Cardiac muscle cell (in vitro differentiated cells and primary cell): ENCODE measurements around the gene ZNF740. TPM values are rescaled to one million over a fixed set of nuclear protein-coding genes. Genes with fewer than 3 reads are reported as not detected.
A peak's percentile ranks its signal among the peaks of the same experiment; 100 is the strongest.

Source experiments
- DNase-seq, 2 donors: peaks; one replicate each; pipeline versions ENCODE4 v3.0.0 to v3.0.0-alpha.2; 2010 to 2017; ENCODE audit warnings: low read depth in 1 of 2, low spot score in 1 of 2
- H3K27ac ChIP-seq: fragments of 200-600 bp; sonication (generic); 2 replicates; pipeline ENCODE4 v1.5.1; 2016
- H3K27me3 ChIP-seq: fragments of 200-600 bp; sonication (generic); 2 replicates; pipeline ENCODE4 v1.6.0; 2016; ENCODE audit warnings: control low read depth
- H3K36me3 ChIP-seq: fragments of 200-600 bp; sonication (generic); 2 replicates; pipeline ENCODE4 v1.5.1; 2016; ENCODE audit warnings: control low read depth
- H3K4me1 ChIP-seq: fragments of 200-600 bp; sonication (generic); 2 replicates; pipeline ENCODE4 v1.8.1; 2017; ENCODE audit warnings: low read depth, mild to moderate bottlenecking, mixed run types
- H3K4me3 ChIP-seq: fragments of 200-600 bp; sonication (generic); 2 replicates; pipeline ENCODE4 v1.5.1; 2016; ENCODE audit warnings: mild to moderate bottlenecking
- H3K9me3 ChIP-seq: fragments of 200-600 bp; sonication (generic); 2 replicates; pipeline ENCODE4 v1.5.1; 2017; ENCODE audit warnings: low read depth, mild to moderate bottlenecking, control low read depth
- CTCF ChIP-seq: IDR thresholded peaks from 2 replicates; pipeline ENCODE4 v1.5.1; 2012; ENCODE audit warnings: low read depth, mild to moderate bottlenecking, low read length
- polyA plus RNA-seq: library from polyadenylated mRNA; unstranded; fragments of >200 nt; fragmentation: Nextera tagmentation; extraction: Ambion mirVana; gene quantifications from 2 replicates; pipeline ENCODE4 v1.2.1, GENCODE V29; 2016
- total RNA-seq: library from RNA; depleted of rRNA; stranded (reverse); fragments of >200 nt; gene quantifications from 2 replicates; pipeline ENCODE4 v1.2.3, GENCODE V29; 2016

Gene ZNF740
- total and polyA plus RNA-seq, 2 experiments from 2014 or later, result 4.4 to 20.5 TPM

GRCh38 chr12:53213348-53213747, 32.8 kb downstream of the ZNF740 start:
- no peak overlapping the region for H3K27ac ChIP-seq
- peaks cover 4% of the 10 kb centered on the region for H3K4me1 ChIP-seq
- peaks cover 4% of the 10 kb centered on the region for H3K36me3 ChIP-seq
- no peak overlapping the region for H3K4me3 ChIP-seq
- H3K9me3 ChIP-seq, result no peaks in the 10 kb centered on the region
- peak; percentile 83 to 87 for DNase-seq
- H3K27me3 ChIP-seq, result no peaks in the 10 kb centered on the region
- peak; percentile 93 for TF ChIP-seq CTCF

GRCh38 chr12:53214221-53214620, 33.7 kb downstream of the ZNF740 start:
- H3K36me3 ChIP-seq, result peaks cover 4% of the 10 kb centered on the region
- no peak for TF ChIP-seq CTCF
- H3K9me3 ChIP-seq, result no peaks in the 10 kb centered on the region
- no peak overlapping the region for H3K4me3 ChIP-seq
- H3K27ac ChIP-seq, result no peak overlapping the region
- H3K27me3 ChIP-seq, result no peaks in the 10 kb centered on the region
- no peak for DNase-seq
- peaks cover 13% of the 10 kb centered on the region for H3K4me1 ChIP-seq

GRCh38 chr12:53214687-53215455, 34.3 kb downstream of the ZNF740 start:
- Histone ChIP-seq H3K36me3 (peaks cover 4% of the 10 kb centered on the region), H3K4me1 (peaks cover 13% of the 10 kb centered on the region), H3K27me3 (no peaks in the 10 kb centered on the region), H3K4me3 (no peak overlapping the region), H3K27ac (no peak overlapping the region), H3K9me3 (no peaks in the 10 kb centered on the region)
- DNase-seq, result no peak
- TF ChIP-seq CTCF, result no peak

- no peak for DNase-seq
These were observed 35.0 kb downstream of the ZNF740 start for GRCh38 chr12:53215497-53215896.

More at GRCh38 chr12:53215497-53215896, 35.0 kb downstream of the ZNF740 start:
- Histone ChIP-seq H3K9me3 (no peaks in the 10 kb centered on the region), H3K36me3 (peaks cover 4% of the 10 kb centered on the region), H3K4me1 (peaks cover 13% of the 10 kb centered on the region), H3K27ac (no peak overlapping the region), H3K4me3 (no peak overlapping the region), H3K27me3 (no peaks in the 10 kb centered on the region)
- TF ChIP-seq CTCF, result no peak
